NCI-H2196 treated with DMSO at 0.1 percent for 48 hours (cell line): ENCODE data around the gene CACHD1.

Source experiments
- DNase-seq: peaks from one replicate; lab custom pipeline; 2025; ENCODE audit not compliant: unreplicated experiment; lab: John Stamatoyannopoulos, UW

Gene CACHD1

DNA sequence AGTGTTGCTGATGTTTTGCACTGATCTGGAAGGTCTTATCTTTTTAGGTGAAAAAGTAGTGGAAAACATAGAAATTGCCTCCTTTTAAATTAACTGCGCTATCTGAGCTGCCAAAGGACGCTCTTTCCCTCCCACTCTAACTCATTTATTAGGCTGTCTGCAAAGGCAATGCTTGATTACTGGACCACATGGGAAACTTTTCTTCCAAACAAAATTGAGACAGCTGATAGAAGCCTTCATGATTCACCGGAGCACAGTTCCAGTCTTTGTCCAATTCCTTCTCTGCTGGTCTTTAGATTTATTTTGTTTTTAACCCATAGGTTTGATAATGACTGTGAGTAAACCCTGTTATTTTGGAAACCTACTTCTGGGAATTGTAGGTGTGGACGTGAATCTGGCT lies 181.9 kb downstream of the CACHD1 start:
- no peak for DNase-seq

DNA sequence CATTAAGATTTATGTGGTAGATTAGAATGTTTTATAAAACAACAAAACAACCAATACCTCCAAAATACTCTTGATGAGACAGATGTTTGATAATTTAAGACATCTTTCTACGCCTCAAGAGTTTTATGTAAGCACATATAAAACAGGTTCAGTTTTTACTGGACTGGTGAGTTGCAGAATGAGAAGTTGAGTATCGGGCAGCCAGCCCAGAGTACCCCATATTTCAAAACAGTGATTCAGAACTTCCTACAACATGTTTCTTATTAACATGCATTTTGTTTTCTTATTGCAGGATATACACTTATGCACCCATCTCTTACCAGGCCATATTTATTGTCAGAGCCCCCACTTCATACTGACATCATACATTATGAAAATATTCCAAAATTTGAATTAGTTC lies 183.5 kb downstream of the CACHD1 start:
- no peak for DNase-seq

DNA sequence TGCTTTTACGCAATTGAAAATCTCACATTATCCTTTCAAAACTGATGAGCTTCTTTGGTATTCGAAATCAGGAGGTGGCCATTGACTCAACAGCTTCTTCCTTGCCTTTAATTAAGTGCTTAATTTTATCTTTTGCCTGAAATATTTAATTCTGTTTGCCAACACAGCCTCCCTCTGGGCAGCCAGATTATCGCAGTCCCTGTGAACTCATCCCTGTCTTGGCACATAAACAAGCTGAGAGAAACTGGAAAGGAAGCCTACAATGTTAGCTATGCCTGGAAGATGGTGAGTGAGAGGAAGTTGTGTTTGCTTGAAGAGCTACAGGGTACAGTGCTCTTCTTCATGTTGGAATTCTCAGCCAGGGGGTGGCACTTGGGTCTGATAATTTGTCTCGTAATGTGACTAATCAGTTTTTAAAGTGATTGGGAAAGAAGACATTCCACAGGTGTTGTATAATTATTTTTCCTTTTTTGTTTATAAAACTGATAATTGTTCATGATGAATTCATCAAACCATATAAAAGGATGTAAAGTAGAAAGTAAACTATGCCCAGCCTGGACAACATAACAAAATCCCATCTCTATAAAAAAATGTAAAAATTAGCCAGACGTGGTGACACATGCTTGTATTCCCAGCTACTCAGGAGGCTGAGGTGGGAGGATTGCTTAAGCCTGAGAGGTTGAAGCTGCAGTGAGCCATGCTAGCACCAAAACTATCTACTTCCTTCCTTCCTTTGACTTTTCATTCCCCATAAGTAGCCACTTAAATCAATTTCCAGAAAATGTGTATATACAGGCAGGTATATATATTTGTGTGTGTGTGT lies 184.8 kb downstream of the CACHD1 start:
- DNase-seq, result no peak

DNA sequence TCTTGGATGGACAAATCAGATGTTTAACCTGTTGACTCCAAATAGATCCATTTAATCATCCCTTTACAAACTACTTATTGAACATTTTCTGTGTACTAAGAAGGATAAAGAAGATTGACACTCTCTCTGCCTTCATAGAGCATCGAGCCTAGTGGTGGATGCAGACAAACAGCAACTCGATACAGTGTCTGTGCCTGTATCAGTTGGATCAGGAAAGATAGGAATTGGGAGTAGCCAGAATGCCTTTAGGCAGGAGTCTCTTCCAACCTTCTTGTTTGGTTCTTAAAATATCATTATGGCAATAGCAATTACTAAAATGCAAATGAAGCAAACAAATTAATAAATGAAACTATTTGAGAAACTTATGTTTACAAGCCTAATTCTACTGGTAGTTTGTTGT lies 185.9 kb downstream of the CACHD1 start:
- no peak for DNase-seq

DNA sequence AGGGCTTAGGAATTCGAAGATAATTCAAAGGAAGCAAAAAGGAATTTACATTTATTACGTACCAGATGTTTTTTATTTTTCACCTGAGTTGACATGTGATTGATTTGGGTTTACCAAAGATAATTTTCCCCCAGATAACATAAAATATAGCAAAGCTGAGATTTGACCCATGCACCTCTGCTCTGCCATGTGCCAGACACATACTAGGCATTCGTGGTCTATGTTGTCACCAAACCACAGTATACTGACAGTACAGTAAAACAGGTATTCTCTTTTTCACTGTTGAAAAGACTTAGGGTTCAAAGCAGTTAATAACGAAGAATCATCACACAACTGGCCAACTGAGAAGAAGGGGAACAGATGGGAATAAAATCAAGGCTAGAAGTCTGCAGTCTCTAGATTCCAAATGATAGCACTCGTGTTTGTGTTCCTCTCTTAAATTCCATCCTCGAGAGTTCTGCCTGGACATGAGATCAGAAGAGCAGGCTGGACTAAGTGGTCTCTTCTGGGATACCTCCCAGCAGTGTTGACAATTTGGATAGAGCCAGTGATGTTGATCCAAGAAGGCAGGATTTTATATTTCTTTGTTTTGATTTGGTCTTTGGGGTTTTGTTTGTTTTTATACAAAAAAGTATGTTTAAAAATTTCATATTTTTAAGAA lies 189.7 kb downstream of the CACHD1 start:
- DNase-seq, result no peak

DNA sequence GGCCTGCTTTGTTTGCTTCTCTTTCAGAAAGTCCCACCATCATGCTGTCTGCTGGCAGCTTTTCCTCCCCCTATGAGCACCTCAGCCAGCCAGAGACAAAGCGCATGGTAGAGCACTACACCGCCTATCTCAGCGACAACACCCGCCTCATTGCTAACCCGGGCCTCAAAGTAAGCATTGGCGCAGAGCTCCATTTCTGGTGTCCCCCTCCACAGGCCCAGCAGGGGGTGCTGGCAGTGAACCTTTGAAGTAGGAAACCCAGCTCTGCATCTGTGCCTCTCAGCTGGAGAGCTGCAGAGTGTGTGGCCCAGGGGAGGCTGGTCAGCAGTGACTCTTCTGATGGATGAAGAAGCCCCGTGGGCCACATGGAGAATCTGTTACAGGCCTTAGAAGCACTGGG lies 193.7 kb downstream of the CACHD1 start:
- DNase-seq, result no peak

DNA sequence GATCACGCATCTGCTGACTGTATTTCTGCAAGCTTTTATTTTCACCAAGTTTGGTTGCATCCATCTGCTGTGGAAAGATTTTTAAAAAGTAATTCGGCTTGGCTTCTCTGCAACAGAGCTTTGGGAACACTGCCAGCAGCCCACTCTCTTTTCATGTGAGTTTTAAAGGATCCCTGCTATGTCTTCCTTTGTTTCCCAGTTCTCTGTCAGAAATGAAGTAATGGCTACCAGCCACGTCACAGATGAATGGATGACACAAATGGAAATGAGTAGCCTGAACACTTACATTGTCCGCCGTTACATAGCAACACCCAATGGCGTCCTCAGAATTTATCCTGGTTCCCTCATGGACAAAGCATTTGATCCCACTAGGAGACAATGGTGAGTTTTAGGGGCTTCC lies 194.4 kb downstream of the CACHD1 start:
- DNase-seq, result no peak

DNA sequence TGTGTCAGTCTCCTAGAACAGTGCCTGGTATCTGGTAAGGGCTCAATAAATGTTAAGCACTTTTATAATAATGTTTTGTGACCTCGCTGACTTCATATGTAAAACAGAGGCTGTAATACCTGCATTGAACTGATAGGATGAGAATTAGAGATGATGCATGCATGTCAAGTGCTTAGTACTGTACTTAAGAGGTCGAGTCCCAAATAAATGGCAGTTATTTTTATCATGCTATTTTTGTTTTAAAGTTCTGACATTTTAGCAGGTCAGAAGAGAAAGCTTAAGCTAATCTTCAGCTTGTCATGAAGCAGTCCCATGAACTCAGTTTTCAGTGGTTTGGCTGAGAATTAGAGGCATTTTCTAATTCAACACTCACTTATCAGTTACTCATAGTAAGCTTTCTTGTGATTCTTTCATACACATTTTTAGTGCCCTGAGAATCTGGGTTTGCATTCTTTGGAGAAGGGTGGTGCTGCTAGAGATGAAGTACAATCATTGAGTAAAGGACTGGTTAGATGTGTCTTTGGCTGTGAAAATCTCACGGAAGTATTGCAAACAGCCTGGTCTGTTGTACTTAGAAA lies 199.3 kb downstream of the CACHD1 start:
- no peak for DNase-seq

DNA sequence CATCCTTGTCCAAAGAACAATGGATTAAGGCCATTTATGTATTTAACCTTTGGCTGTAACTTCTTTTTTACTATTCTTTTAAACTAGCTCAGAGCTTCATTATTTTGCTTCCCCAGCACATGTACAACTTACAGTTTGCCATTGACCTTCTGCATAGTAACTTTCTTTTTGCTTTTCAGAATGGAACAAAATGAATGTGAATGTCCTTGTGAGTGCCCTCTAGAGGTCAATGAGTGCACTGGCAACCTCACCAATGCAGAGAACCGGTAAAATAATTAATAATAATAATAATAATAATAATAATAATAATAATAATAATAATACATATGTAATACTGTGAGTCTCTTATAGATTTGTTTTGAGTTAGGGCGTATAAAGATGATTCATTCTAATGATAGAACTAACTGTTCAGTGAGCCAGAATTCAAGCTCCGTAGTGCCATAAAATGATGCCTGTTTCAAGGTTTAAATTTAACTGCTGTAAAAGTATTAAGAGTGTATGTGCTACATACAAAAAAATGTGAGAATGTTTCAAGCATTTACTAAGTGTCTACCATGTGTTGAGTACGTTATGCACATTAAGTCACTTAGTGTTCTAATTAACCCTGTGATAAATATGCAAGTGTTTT lies 205.9 kb downstream of the CACHD1 start:
- DNase-seq, result no peak

DNA sequence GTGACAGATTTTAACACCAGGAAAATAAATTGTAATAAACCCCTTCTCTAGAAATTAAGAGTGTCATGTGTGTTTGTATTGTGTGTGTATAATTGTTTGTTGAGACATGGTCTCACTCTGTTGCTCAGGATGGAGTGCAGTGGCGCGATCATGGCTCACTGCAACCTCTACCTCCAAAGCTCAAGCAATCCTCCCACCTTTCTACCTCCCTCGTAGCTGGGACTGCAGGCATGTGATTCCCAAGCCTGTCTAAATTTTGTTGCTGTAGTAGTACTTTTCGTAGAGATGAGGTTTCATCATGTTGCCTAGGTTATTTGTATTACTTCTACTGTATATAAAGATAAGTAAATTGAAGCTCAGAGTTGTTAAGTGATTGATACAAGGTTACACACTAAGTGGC lies 206.5 kb downstream of the CACHD1 start:
- DNase-seq, result no peak

DNA sequence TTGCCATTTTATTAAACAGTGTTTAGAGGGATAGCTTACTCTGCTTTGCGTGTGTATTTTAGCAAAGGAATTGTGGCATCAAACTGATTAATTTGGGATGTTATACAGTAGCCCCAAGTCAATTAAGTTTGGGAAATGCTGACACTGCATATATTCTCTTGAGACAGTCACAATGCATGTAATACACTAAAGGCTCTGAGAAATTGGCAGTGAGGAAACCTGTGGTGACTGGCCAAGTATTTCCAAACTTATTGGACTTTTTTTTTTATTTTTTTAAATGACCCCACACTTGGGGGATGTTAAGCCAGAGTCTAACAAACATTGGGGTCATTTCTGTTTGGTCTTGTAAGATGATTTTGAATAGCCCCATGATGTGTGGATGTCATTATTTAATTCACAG lies 207.6 kb downstream of the CACHD1 start:
- no peak for DNase-seq

DNA sequence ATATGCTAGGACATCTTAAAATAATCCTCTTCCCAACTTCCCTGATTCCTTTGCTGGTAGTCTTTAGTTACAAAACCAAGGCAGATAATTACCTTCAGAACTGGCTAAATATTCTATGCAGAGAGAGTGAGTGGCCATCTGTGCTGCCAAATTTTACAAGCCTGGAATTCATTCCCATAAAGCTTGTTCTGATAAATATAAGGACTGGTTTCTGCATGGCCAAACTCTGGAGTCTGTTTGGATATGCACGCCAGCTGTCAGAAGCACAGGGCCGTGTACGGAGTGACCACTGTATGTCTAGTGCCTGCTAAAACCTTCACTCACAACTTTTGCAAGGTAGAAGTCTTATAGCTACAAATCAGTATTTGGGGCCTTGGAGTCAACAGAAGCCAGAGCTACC lies 208.4 kb downstream of the CACHD1 start:
- DNase-seq, result no peak

DNA sequence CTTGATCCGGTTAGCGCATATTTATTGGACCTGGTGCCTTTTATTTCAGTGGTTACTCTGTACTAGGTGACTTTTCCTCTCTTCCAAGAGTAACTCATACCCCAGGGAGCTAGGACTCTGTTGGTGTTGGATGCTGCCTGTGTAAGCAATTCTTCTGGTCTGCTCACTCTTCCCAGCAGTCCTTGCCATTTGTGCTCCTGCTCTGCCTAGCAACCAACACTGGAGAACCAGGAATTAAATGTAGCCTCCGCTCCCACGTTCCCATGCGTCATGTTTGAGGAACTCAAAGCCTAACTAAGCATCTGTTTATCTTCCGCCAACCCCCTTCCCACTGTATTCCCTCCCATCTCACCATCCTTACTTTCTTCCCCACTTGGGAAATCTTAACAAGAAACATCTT lies 209.2 kb downstream of the CACHD1 start:
- no peak for DNase-seq

DNA sequence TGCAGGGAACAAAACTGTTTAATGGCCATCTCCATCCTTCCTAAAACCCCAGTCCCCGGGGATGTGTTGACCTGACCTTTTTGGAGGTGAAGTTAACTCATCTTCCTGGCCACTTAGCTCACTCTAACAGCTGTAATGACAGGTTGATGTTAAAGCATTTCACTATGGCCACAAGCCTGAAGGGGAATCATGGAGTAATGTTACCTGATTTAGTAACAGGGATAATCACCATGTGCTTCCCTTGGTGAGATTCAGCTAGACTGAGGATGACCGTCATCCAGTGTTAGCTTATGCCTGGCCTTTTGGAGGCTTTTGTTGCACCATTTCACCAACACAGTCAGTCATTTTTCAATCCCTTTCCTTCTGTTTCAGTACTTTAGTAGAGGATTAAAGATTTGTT lies 210.7 kb downstream of the CACHD1 start:
- no peak for DNase-seq

DNA sequence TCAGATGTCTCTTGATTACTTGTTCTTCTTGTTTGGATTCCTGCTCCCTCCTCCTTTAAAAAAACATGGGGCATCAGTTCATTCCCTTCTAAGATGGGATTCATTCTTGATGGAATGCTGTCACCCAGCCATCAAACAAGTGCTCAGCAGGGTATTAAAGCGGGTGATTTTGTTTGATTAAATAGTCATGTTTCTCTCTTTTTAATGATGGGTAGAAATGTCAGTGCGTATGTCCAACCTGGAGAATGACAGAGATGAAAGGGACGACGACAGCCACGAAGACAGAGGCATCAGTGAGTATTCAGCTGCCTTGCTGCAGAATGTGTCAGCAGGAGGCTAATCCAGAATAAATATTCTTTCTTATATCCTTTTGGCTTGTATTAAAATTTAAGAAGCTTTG lies 211.1 kb downstream of the CACHD1 start:
- no peak for DNase-seq

DNA sequence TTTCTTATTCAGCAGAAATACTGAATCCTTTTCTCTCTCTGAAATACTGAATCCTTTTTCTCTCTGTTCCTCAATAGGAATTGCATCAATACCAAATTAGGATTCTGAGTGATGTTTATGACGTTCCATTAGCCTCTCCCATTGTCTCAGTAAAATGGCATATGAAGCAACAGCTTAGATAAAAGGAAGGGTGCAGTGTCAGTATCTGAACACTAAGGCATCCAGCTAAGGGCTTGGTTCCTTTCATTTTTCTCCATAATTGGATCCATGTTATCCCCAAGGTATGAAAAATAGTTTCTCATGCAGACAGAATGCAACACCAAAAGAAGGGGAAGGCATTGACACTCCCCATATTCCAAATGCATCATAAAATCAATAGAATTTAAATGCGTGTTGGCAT lies 213.5 kb downstream of the CACHD1 start:
- DNase-seq, result no peak

DNA sequence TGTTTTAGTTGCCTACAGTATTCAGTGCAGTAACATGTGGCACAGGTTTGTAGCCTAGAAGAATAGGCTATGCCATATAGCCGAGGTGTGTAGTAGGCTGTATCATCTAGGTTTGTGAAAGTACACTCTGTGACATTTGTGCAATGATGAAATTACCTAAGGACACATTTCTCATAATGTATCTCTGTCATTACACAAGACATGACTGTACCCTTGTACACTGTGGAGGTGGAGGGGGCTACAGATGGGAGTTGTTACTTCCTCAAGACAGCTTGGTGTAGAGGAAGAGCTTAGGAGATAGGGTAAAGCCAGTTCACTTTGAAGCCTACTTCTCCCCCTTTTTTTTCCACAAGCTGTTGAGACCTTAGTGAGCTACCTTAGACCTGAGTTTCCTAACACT lies 215.3 kb downstream of the CACHD1 start:
- no peak for DNase-seq

DNA sequence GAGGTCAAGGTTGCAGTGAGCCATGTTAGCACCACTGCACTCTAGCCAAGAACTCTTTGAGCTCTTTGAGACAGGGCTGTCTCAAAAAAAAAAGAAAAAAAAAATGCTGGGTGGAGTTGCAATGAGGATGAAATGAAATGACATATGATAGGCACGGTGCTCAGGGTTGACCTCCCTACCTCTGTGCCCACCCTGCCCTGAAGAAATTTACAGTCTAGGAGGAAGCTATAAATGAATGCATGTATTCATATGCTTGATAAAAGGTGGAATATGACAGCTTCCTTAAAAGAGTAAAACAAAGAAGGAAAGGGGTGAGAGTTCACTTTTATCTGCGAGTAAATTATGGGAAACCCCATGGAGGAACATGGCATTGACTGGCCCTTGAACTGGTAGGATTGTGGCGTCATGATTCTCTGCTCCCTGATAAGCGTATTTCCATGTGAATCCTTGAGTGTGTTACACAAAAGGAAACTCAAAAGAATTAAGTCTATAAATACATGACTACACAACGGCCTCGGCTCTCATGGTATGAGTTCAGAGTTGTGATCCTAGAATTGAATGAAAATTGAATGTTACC lies 215.9 kb downstream of the CACHD1 start:
- DNase-seq, result no peak

DNA sequence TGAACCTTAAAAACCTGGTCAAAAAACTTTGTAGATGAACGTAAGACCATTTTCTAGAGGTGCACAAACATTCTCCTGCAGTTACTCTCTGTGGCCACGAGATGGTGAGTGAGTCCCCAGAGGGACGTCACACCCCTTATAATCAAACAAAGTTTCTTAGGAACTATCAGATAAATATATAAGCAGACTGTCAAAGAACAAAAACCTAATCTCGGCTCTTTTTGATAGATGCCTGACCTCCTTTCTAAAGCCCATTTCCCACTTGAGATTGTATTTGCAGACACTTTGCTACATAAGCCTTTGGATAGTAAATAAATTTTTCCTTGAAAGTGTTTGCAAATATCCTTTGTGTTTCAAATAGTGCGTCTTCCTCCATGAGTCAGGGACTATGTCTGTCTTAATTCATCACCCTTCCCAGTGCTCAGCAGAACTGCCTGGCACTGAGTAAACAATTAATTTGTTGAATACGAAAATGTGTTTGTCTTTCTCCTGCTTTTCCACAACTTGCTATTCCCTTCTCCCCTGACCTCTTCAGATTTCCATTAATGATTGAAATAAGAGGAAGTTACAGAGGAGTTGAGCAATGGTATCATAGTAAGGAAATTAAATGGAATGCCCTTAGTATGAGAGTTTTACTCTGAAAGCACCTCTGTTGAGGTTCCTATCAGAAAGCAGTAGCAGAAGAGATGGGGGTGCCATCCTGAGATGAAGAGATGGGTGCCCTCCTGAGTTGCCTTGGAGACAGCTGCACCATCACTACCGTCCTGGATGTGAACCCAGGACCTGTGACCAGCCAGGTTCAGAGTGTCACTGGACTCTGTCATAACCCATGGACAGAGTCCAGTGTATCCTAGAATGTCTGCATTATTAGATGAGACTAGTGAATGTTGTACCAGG lies 217.1 kb downstream of the CACHD1 start:
- DNase-seq, result peak; percentile 26

DNA sequence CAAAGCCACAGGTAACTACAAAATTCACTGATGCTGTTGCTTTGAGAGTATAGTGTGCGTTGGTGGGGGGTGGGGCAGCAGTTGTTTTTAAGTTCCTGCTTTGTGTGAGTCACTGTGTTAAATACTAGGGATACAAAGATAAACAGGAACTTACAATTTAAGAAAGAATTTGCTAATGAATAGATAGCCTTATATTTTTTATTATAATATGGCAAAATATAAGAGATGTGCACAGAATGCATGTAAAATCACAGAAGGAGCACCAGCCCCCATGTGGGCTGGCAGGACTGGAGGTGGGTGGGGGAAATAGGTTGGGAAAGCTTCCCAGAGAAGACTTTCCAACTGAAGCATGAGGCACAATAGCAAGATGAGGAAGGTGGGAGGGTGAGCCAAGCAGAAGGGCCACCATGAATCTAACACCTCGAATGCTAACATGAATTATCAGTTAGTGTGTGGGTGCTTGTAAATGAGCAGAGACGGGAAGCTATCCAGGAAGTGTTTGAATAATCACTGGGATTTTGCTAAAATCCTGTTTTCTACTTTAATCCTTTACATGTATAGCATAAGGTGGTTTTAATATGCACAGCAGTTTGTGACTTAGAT lies 217.9 kb downstream of the CACHD1 start:
- DNase-seq, result no peak
